ENCODE measurements around the gene DNASE2B.
A peak's percentile ranks its signal among the peaks of the same experiment; 100 is the strongest.

The DNASE2B gene

GRCh38 chr1:84376000-84376910, 22.0 kb upstream of the DNASE2B start:
- DNase-seq: no peak

GRCh38 chr1:84377480-84378095, 20.7 kb upstream of the DNASE2B start:
- DNase-seq: no peak

GRCh38 chr1:84379138-84379916, 19.0 kb upstream of the DNASE2B start:
- no peak for DNase-seq

- no peak for DNase-seq
Measured at GRCh38 chr1:84379917-84380180, 18.4 kb upstream of the DNASE2B start.

- DNase-seq: no peak
Measured at GRCh38 chr1:84382127-84382526, 16.2 kb upstream of the DNASE2B start.

GRCh38 chr1:84385347-84385746, 12.9 kb upstream of the DNASE2B start:
- DNase-seq: no peak

- no peak for DNase-seq
Measured at GRCh38 chr1:84386716-84387479, 11.4 kb upstream of the DNASE2B start.

GRCh38 chr1:84387480-84388163, 10.7 kb upstream of the DNASE2B start:
- DNase-seq: peak in 1 of 2 donors; percentile 7

GRCh38 chr1:84390226-84390625, 8.1 kb upstream of the DNASE2B start:
- no peak for DNase-seq

- no peak for DNase-seq
Measured at GRCh38 chr1:84401156-84401555, 2.9 kb downstream of the DNASE2B start.

- no peak for DNase-seq
Measured at GRCh38 chr1:84402060-84402459, 3.8 kb downstream of the DNASE2B start.

- DNase-seq: no peak
Measured at GRCh38 chr1:84402501-84402900, 4.2 kb downstream of the DNASE2B start.

GRCh38 chr1:84403347-84403746, 5.1 kb downstream of the DNASE2B start:
- DNase-seq: no peak

GRCh38 chr1:84406346-84406861, 8.1 kb downstream of the DNASE2B start:
- no peak for DNase-seq

- DNase-seq: no peak
Measured at GRCh38 chr1:84407524-84407923, 9.2 kb downstream of the DNASE2B start.

- no peak for DNase-seq
Measured at GRCh38 chr1:84407958-84408422, 9.7 kb downstream of the DNASE2B start.

GRCh38 chr1:84409888-84410287, 11.6 kb downstream of the DNASE2B start:
- no peak for DNase-seq

GRCh38 chr1:84410328-84411095, 12.2 kb downstream of the DNASE2B start:
- DNase-seq: no peak

GRCh38 chr1:84412316-84412942, 14.1 kb downstream of the DNASE2B start:
- no peak for DNase-seq

GRCh38 chr1:84415396-84415795, 17.1 kb downstream of the DNASE2B start:
- no peak for DNase-seq

- no peak for DNase-seq
Measured at GRCh38 chr1:84422909-84423308, 24.6 kb downstream of the DNASE2B start.
